NCI-H2227 (cell line): ENCODE data around the gene VEPH1.

ENCODE experiments used
- DNase-seq: peaks from one replicate; lab custom pipeline; 2025; ENCODE audit not compliant: unreplicated experiment; lab: John Stamatoyannopoulos, UW

VEPH1 gene

DNA sequence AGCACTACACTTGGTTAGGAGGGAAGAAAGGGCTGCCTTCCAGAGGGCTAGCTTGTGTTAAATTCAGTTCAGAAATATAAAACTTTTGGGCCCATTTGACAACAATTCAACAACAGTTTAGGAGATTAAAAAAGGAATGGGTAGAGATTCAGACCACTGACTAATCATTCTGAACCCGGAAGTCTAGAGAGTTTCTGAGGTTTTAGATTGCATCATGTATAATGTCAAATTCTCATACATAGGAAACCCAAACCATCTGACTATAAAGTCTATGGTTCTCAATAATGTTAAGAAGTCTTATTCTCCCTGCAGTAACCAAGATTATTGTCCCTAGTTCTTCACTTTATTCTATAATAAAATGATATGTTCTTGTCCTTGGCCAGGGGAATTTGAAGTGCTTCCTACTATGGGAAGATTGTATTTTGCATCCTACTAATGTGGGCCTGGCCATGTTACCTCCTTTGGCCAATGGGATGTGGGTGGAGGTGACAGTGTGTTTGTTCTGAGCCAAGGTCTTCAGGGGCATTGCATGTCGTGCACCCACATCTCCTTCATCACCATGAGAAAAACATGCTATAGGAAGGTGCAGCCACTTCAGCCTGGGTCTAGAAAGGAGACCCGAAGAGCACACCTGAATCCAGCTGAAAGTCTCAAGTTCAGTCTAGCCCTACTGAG, 276.9 kb downstream of the VEPH1 start:
- no peak for DNase-seq

DNA sequence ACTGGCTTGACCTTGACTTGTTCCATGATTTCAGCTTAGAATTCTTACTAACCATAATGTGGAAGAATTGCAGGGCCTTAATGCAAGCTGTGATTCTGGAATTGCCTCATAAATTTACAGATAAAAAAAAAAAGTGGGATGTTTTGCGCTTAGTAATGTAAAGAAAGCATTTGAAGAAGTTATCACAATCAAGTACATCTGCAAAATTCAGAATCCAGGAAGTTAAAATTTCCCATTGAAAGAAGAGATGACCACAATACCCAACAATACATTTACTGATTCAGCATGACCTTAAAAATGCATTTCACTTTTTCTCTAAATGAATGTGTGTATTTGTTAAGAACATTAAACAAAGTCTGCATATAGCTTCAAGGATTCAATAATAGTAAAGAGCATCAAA, 278.2 kb downstream of the VEPH1 start:
- DNase-seq, result no peak

- DNase-seq, result no peak
Measured at GRCh38 chr3:157220883-157221282, 282.3 kb downstream of the VEPH1 start.

DNA sequence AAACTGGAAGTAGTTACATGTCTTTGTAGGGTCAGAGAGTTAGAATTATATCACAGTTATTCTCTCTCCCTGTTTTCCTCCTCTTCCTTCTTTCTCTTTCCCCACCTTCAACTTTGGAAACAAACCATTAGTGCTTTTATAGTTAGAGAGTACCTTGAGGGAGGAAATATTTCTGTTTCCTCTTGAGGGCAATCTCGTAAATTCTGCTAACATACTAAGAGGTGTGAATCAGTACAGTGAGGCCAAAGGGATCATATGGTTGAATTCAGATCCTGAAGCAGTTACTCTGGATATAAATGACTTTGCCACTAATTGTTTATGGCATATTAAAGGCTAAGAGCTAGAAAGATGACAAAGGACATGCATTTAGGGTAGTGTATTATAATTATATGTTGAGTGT, 283.0 kb downstream of the VEPH1 start:
- no peak for DNase-seq

- no peak for DNase-seq
Measured at GRCh38 chr3:157219215-157219614, 284.0 kb downstream of the VEPH1 start.
